GM18526 (cell line): ENCODE results near the gene USP48.

Source experiments
- POLR2A ChIP-seq: IDR thresholded peaks from 3 replicates; pipeline ENCODE4 v1.6.1; 2011; ENCODE audit not compliant: insufficient read length; ENCODE audit errors: extremely low read depth

USP48 gene

GRCh38 chr1:21821385-21822019 is 38.6 kb upstream of the USP48 start:
- no peak for TF ChIP-seq POLR2A

GRCh38 chr1:21820597-21821232 is 37.8 kb upstream of the USP48 start:
- TF ChIP-seq POLR2A: no peak

GRCh38 chr1:21818656-21819055 is 35.7 kb upstream of the USP48 start:
- TF ChIP-seq POLR2A: no peak

GRCh38 chr1:21816602-21817302 is 33.8 kb upstream of the USP48 start:
- no peak for TF ChIP-seq POLR2A

- no peak for TF ChIP-seq POLR2A
These were observed 32.9 kb upstream of the USP48 start for GRCh38 chr1:21815724-21816321.

- no peak for TF ChIP-seq POLR2A
These were observed 32.1 kb upstream of the USP48 start for GRCh38 chr1:21814981-21815582.

GRCh38 chr1:21814241-21814918 is 31.4 kb upstream of the USP48 start:
- no peak for TF ChIP-seq POLR2A

GRCh38 chr1:21813542-21813941 is 30.6 kb upstream of the USP48 start:
- no peak for TF ChIP-seq POLR2A

GRCh38 chr1:21811875-21812305 is 28.9 kb upstream of the USP48 start, which contains the start of gene LDLRAD2:
LDLRAD2 (plus strand) TSS chr1:21812265; CDS start chr1:21812452, 187 bp downstream.
- no peak for TF ChIP-seq POLR2A

- TF ChIP-seq POLR2A: no peak
These were observed 21.6 kb upstream of the USP48 start for GRCh38 chr1:21804536-21804935.

- TF ChIP-seq POLR2A: no peak
These were observed 18.2 kb upstream of the USP48 start for GRCh38 chr1:21801100-21801499.

- TF ChIP-seq POLR2A: no peak
These were observed 16.8 kb upstream of the USP48 start for GRCh38 chr1:21799730-21800129.

- TF ChIP-seq POLR2A: no peak
These were observed 12.1 kb upstream of the USP48 start for GRCh38 chr1:21795075-21795474.

GRCh38 chr1:21794656-21795055 is 11.7 kb upstream of the USP48 start:
- no peak for TF ChIP-seq POLR2A

- TF ChIP-seq POLR2A: no peak
These were observed 10.2 kb upstream of the USP48 start for GRCh38 chr1:21793104-21793503.
